T follicular helper cell (primary cell): ENCODE measurements around the gene PACRGL.
"Not testable (repeated sequence)": the region's sequence is repeated elsewhere in the genome, so short reads cannot be mapped to it uniquely, and the experiment has no call there.

Source experiments
- DNase-seq: peaks from one replicate; pipeline ENCODE4 v3.0.0-alpha.2; 2020; ENCODE audit warnings: low read depth

Gene PACRGL

GRCh38 chr4:20723463-20723862 is 23.2 kb downstream of the PACRGL start:
- no peak for DNase-seq

DNA sequence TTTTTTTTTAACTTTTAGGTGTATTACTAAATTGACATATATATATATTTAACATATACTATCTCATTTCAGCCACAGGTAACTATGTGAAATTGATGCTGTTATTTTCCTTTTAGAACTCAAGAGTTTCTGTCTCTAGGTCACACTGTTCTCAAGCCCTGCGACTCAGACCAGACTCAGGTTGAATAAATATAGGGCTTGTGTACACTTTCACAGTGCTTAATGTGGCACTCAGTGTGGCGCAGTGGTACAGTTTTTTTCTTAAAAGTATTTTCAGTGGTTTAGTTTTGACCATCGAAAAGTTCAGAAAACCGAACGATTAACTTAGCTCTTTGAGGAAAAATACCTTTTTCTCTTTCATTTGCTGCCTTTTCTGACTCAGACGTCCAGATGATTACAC is 24.7 kb downstream of the PACRGL start:
- DNase-seq: no peak

DNA sequence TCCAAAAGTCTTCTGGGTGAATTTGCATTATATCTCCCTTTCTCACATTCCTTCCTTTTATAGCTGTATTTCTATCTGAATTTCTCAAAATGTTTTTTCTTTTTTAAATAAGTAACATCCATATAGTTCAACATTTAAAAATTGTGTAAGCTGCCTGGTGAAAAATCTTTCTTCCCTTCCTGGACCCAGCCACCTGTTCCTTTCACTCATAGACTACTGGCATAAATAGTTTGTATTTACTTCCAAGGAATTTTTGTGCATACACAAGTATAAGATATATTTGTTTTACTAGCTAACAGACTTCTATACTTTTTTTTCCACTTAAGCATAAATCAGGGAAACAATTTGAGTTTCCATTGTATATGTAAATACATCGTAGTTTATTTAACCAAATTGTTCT is 35.7 kb downstream of the PACRGL start:
- no peak for DNase-seq

GRCh38 chr4:20746000-20746399 is 45.7 kb downstream of the PACRGL start:
- not testable (repeated sequence) for DNase-seq

GRCh38 chr4:20752641-20753040 is 52.4 kb downstream of the PACRGL start:
- no peak for DNase-seq

DNA sequence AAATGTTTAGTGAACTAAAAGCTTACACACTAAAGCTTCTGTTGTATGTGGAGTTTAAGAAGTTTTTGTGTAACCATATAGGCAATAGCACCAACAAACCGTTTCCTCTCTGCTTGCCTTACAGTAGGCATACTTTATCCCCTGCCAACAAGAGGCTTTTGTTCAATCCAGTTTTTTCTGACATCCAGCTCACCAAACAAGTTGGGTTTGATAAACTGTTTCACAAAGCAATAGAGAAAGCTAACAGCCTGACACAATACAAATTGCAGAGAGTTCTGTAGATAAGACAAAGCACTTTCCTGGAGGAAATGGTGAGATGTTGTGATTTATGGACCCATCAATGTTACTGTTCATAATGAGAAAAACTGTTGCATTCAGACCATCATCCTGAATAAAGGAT is 53.8 kb downstream of the PACRGL start:
- no peak for DNase-seq

- no peak for DNase-seq
These were observed 59.8 kb downstream of the PACRGL start for GRCh38 chr4:20760053-20760452.

DNA sequence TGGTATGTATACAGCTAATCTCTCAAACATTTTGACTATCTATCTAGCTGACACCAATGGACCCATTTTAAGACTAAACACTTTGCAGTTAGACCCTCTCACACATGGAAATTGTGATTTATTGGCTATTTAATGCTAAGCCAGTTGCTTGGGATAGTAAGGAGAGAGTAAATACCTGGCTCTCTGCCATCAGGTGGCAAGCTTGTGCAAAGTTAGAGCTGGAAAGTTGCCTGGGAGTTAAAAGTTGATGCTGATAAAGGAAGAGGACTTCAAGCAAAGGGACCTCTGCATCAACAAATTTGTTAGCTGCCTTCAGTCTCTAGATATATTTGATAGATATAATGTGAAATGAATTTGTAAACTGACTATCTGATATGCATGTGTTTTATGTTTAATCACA is 61.1 kb downstream of the PACRGL start:
- DNase-seq: no peak

DNA sequence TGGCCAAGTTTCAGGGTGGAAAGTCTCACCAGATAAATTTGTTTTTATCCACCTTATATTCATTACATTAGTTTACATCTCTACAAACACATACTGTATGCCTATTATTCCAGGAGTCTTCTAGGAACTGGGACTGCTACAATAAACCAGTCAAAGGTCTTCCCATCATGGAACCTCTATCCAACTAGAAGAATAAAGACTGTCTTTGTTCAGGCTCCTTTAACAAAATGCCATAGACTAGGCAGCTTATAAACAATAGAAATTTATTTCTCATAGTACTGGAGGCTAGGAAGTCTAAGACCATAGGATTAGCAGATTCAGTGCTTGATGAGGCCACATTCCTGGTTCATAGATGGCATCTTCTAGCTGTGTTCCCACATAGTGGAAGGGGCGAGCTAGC is 61.6 kb downstream of the PACRGL start:
- no peak for DNase-seq

- no peak for DNase-seq
These were observed 64.2 kb downstream of the PACRGL start for GRCh38 chr4:20764366-20764992.

DNA sequence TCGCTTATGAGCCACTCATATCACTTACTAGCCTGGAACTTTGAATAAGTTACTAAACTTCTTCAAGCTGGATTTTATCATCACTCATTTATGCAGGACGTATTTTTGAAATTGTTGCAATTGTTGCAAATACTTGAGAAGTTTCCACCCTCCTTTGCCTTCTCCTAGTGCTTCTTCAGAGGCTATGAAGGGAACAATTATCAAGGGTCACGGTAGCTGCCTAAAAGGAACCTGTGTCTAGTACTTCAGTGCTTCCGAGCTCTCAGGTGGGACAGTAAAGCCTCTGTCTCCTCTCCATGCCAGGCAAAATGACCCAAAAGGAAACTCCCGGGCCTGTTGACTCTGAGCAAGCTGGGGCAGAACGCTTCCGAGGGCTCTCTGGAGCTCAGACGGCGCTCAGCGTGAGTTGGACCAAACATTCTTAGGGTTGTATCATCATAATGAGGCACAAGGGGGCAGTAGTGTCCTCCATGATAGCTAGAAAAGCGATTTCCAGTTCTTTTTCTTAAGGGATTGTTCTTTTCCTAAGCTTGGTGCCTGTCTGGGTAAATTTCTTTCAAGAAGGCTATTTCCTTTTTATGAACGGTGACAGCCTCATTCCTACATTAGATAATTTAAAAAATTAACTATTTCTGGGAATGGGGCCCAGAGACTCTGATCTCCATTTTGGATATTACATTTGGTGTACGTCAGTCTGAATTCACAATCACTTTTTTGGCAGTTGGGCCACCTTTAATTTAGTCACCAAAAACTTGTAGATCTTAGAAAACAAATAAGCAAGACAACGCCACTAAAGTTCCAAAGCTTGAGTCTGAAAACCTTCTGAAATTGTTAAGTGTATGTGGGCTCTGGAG is 73.1 kb downstream of the PACRGL start:
- DNase-seq: no peak

DNA sequence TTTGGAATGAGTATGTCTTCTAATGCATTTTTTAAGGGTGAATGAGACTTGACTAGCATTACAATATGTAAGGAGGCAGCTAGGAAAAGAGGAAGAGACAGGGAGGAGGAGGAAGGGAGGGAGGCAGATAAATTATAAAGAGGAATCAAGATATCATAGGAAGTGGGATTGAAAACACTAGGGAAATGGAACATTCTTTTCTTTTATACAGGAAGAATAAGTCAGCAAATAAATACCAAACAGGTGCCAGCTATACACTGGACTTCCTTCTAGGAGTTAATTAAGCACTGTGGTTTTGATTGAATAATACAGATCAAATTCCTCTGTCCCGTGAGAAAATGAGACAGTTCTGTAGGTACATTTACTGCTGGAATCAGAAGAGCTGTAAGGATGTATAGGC is 78.6 kb downstream of the PACRGL start:
- DNase-seq: no peak

GRCh38 chr4:20783134-20783533 is 82.9 kb downstream of the PACRGL start:
- DNase-seq: not testable (repeated sequence)

- DNase-seq: no peak
These were observed 87.8 kb downstream of the PACRGL start for GRCh38 chr4:20787940-20788665.
